HG03439 (cell line): ENCODE measurements around the gene ECT2L.
"Not testable (repeated sequence)": the region's sequence is repeated elsewhere in the genome, so short reads cannot be mapped to it uniquely, and the experiment has no call there.

ENCODE experiments used
- ATAC-seq: cut with Tn5 transposase; IDR thresholded peaks from one replicate; pipeline ENCODE4 v1.9.1; 2021; ENCODE audit warnings: mild to moderate bottlenecking, moderate library complexity; ENCODE audit not compliant: unreplicated experiment

Gene ECT2L

DNA sequence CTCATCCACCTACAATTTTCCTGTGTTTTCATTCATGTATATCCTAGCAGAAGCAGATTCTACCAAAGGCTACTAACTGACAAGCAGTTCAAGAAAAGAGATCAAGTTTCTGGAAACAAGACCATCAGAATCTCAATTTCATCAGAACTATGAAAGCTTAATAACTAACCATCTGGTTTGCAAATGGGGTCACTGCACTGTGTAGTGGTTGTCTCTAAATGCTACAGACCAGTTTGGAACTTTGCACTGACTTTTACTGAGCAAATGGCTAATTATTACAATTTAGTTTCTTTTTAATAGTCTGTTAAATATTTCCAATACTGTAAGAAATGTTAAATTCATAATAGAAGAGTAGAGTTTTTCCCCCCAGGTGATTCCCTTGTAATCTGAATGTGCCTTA, 127.7 kb downstream of the ECT2L start:
- no peak for ATAC-seq

DNA sequence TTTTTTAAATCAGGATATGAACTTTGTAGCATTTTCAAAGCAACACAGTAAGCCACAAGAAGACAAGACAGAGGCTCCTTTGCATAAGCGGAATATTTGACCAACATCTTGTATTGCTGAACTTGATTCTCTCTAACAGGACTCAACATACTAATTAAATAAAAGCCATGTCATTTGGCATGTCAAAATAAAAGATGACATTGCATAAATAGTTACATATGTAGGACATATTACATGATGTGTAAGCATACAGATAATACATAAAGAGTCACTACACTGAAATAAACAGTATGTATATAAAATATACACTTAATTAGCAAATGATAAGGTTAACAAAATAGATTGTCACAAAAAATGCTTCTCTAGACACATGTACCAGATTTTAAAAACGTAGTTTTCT, 129.9 kb downstream of the ECT2L start:
- no peak for ATAC-seq

GRCh38 chr6:138926579-138926978, 130.7 kb downstream of the ECT2L start:
- ATAC-seq = no peak

GRCh38 chr6:138931660-138932059, 135.8 kb downstream of the ECT2L start:
- ATAC-seq = no peak

DNA sequence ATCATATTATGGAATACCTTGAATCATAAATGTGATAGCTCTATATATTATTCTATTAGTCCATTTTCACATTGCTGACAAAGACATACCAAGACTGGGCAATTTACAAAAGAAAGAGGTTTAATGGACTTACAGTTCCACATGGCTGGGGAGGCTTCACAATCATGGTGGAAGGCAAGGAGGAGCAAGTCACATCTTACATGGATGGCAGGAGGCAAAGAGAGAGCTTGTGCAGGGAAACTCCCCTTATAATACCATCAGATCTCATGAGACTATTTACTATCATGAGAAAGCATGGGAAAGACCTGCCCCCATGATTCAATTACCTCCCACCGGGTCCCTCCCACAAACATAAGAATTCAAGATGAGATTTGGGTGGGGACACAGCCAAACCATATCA, 141.0 kb downstream of the ECT2L start:
- ATAC-seq = not testable (repeated sequence)

GRCh38 chr6:138943089-138943625, 147.3 kb downstream of the ECT2L start:
- no peak for ATAC-seq

DNA sequence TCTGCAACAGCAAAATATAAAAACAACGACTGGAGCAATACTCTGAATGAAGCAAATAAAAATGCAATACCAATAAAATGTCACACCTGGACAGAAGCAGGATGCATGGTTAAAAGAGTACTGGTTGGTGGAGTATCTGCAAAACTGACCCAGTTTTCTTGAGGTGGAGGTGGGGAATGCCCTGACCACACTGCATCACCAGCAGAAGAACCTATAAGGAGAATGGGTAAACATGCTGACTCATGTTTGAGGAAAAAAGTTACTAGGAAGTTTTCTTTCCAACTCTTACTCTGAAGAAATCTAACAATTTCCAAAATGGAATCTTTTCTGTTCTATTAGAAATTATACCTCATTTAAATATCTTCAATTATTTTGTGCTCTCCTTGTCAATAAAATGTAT, 148.5 kb downstream of the ECT2L start:
- no peak for ATAC-seq

GRCh38 chr6:138945354-138945753, 149.5 kb downstream of the ECT2L start:
- no peak for ATAC-seq

- ATAC-seq = no peak
These were observed 152.1 kb downstream of the ECT2L start for GRCh38 chr6:138948004-138948403.

DNA sequence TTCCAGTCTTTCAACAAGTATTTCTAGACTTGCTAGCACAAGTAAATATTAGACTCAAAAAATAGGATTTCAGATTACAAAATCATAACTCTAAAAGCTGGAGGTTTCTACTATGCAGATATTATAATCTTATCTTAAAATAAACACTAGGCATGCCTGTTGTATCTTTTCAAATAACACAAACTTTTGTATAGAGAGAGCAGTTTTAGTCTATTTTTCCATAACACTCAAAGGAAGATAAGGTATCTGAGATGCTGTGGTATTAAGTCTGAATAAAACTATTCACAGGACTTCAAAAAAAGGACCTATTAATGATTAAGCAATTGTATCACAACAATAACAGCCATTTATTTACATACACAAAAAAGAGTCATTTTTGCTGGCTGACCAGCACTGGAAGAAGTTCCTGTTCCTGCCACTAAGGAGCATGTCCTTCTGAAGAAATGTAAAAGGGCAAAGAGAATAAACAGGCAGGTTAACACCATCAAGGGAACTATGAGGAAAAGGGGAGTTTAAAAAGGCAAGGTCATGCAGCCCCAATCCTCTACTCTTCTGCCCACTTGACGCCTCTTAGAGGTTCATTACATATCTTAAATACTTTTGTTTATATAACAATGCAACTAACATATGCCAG, 152.8 kb downstream of the ECT2L start:
- no peak for ATAC-seq

DNA sequence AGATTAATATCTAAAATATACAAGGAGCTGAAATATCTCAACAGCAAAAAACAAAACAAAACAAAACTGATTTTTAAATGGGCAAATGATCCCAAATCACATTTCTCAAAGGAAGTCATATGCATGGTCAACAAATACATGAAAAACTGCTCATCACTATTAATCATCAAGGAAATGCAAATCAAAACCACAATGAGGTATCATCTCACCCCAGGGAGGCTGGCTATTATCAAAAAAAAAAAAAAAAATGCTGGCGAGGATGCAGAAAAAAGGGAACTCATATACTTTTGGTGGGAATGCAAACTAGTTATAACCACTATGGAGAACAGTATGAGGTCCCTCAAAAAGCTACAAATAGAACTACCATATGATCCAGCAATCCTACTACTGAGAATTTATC, 157.6 kb downstream of the ECT2L start:
- no peak for ATAC-seq
